HG03571 (cell line): Measurements from ENCODE around the gene MEIS1.

ENCODE experiments used
- ATAC-seq: cut with Tn5 transposase; IDR thresholded peaks from one replicate; pipeline ENCODE4 v1.9.1; 2021; ENCODE audit not compliant: unreplicated experiment

MEIS1 gene

DNA sequence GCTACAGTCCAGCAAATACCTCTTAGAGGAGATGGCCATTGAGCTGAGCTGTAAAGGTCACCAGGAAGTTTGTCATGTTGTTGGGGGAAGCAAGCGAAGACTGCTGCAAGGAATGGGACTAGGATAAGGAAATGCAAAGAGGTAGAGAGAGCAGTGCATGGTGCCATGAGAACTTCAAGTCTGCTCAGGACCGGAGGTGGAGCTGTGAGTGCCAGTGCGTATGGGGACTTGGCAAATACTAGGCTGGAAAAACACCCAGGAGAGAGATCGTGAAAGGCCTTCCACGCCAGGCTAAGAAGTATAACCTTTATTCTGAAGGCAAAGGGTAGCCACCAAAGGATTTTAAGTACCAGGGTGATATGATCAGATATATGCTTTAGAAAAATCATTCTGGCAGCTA lies 71.3 kb downstream of the MEIS1 start:
- ATAC-seq, result no peak

GRCh38 chr2:66507673-66508201 lies 72.8 kb downstream of the MEIS1 start:
- no peak for ATAC-seq

GRCh38 chr2:66508484-66509071 lies 73.7 kb downstream of the MEIS1 start:
- ATAC-seq, result no peak

GRCh38 chr2:66509326-66509811 lies 74.4 kb downstream of the MEIS1 start:
- ATAC-seq, result no peak

- no peak for ATAC-seq
Observed at GRCh38 chr2:66512626-66513025, 77.7 kb downstream of the MEIS1 start.

- ATAC-seq, result no peak
Observed at GRCh38 chr2:66515743-66516142, 80.8 kb downstream of the MEIS1 start.

GRCh38 chr2:66516499-66516898 lies 81.6 kb downstream of the MEIS1 start:
- no peak for ATAC-seq

GRCh38 chr2:66517772-66518171 lies 82.8 kb downstream of the MEIS1 start:
- ATAC-seq, result no peak

DNA sequence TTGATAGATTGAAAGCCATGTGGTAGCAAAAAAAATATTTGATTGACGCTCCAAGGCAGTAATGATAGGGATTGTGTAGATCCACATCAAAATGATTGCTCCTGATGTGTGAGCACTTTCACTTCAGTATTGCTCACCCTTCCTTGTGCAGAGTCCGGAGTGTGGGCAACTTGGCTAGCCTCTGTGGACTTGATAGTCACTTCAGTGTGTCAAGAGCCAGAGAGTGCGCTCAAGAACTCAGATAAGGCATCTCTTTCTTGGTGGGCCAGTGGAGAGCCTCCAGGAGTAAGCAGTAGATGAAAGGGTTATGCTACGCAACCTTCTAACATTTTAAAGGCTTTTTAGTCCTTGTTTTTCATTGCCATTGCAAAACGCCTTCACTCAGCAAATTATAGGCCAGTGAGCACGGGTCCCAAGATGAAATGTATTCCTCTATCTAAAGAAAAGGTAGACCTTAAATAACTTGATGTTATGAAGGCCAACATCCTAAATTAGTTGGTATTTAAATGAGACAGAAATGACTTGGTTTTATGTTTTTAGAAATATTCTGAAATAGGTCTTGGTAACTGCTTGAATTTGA lies 84.4 kb downstream of the MEIS1 start:
- no peak for ATAC-seq

DNA sequence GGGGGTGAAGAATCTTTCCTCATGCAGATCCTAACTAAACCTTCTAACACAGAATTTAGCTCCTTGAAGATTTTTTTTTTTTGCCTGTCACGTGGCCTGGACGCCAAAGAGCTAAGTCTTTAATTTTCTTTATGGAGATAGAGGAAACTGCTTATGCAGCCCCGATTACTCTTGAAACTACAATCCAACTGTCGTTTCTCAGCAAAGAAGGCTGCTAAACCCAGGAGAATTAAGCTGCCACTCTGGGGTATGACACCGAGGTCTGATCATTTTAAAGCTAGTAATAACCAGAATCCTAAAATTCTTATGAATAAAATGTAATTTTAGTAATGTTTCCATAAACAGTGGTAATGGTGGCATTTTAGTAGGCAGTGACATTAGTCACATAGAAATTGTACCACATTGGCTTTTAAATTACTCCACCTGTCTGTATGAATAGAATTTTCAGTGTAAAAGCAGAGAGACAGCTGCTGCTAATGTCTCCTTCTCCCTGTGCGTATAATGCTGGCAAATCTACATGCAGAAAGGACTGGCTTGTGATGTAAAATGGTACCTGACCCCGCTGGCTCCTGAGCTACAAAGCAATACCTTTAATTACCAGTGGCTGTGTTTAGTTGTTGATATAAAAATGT lies 86.5 kb downstream of the MEIS1 start:
- no peak for ATAC-seq

DNA sequence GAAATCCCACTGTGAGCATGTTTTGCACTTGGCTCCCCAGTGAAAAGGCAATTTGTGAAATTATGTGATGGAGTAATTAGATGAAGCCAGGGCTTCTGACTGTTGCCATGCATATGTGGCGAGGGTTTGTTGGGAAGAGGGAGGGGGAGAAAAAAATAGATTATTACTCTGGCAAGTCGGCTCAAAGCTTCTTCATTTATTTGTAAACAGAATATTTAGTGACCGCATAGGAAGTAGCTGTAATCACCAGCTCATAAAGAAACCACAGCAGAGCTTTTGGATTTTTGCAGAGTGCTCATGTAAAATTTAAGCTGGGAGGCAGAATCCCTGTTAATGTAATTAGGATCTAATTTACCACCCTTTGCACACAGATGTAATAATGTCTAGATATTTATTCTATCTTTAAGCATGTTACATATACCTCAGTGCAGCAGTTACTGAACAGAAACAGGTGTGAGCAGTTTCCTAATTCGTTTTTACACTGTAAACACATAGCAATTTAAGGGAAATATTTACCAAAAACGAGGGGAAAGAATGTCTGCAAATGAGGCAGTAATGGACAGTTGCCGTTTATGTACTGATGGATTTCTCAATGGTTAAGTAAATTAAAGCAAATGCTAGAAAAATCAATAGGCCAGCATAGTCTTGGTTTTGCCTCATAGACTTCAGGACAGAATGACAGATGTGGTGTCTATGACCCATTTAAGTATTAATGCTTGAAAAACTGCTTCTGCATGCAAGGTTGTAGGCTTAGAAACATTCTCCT lies 87.9 kb downstream of the MEIS1 start:
- ATAC-seq, result no peak

DNA sequence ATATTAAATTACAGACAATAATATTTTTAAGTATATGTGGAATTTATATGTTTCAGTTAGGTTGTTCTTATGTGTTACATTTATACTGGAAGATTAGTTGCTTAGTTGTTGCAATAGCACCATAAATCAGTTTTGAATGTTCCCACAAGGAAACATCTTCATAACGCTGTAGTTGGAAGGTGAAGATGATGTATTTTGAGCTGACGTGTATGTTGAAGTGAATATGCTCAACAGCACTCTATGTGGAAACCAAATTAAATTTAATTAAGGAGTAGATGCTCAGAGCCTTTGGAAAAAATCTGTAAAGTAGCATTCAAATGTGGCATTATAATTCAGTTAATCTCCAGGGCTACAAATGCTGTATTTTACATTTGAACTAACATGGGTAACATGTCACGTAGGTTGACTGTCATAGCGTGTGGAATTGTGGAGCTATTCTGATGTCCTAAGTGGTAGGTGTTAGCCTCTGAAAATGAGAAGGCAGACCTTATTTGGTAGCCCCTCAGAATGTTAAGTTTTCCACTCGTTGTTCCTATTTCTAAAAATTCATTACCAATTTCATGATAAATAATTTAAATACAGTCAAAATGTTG lies 88.5 kb downstream of the MEIS1 start:
- ATAC-seq, result no peak

DNA sequence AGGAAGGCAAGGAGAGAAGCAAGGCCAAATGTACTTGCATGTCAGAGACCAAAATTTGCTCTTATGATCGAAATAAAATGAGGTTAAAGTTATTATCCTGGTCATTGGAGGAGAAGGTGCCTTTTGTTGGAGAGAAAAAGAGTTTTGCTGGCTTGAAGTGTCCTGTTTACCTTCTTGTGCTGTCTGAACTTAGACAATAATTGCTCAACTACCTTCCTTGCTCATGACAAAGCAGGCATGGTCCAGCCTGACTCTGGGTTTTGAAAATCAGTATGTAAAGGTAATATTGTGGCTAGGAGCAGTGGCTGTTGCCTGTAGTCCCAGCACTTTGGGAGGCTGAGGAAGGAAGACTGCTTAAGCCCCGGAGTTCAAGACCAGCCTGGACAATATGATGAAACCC lies 89.1 kb downstream of the MEIS1 start:
- ATAC-seq, result no peak

DNA sequence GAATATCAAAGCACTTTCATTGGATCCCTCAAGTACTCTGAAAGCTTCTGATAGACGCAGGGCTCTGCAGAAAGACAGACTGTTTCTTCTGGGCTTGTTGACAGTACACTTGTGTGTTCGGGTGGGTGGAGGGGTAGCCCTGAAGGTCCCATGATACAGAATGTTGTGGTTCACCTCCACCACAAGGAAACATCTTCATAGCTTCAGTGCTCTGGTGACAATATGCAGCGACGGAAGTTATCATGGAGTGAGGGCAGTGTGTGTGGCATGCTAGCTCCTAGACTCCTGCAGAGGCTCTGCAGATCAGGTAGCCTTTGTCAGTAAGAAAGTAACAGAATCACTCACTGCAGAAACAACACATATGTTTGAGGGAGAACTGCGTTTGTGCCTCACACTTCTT lies 90.7 kb downstream of the MEIS1 start:
- ATAC-seq, result no peak

GRCh38 chr2:66526180-66526579 lies 91.3 kb downstream of the MEIS1 start:
- ATAC-seq, result no peak

- ATAC-seq, result no peak
Observed at GRCh38 chr2:66528974-66529724, 94.2 kb downstream of the MEIS1 start.

GRCh38 chr2:66530651-66531050 lies 95.7 kb downstream of the MEIS1 start:
- no peak for ATAC-seq

GRCh38 chr2:66531155-66531554 lies 96.2 kb downstream of the MEIS1 start:
- ATAC-seq, result no peak

DNA sequence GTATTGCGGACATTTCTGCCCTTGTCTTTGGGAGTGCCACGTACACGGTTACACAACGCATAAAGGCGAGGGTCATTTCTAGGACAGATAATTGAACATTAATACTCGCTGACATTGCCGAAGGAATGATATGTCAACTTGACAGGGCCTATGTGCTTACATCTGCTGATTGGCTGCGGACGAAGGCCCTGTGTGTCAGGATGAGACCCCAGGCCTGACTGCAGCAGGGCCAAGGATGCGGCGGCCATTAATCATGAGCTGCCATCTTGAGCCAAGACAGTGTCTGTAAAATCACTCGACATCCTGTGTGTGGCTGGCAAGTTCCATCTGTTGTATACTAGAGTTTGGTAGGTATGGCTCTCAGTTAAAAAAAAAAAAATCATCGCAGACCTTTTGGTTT lies 96.6 kb downstream of the MEIS1 start:
- no peak for ATAC-seq
